Suprapubic skin (tissue), 4 donors: ENCODE results near the gene HOXC9. TPM values are rescaled to one million over a fixed set of nuclear protein-coding genes. Genes with fewer than 3 reads are reported as not detected.

Experiments used
- DNase-seq, 2 donors: peaks; one replicate each; pipeline ENCODE4 v3.0.0-alpha.2; 2019; ENCODE audit warnings: low spot score in 2 of 2
- H3K27ac ChIP-seq: fragments of 200-600 bp; sonication (generic); one replicate; pipeline ENCODE4 v1.5.1; 2019
- H3K27me3 ChIP-seq: fragments of 200-600 bp; sonication (generic); one replicate; pipeline ENCODE4 v1.5.1; 2019
- H3K36me3 ChIP-seq: fragments of 200-600 bp; sonication (generic); one replicate; pipeline ENCODE4 v1.5.1; 2019
- H3K4me1 ChIP-seq: fragments of 200-600 bp; sonication (generic); one replicate; pipeline ENCODE4 v1.5.1; 2019
- H3K4me3 ChIP-seq: fragments of 200-600 bp; sonication (generic); one replicate; pipeline ENCODE4 v1.5.1; 2019; ENCODE audit warnings: mild to moderate bottlenecking
- H3K9me3 ChIP-seq: fragments of 200-600 bp; sonication (generic); one replicate; pipeline ENCODE4 v1.5.1; 2019
- CTCF ChIP-seq, 2 donors: fragments of 200-600 bp in 1 of 2; fragments of 450-650 bp in 1 of 2; sonication (generic) in 1 of 2; IDR thresholded peaks; one replicate each; pipeline ENCODE4 v1.5.1; 2016 to 2019; ENCODE audit warnings: antibody characterized with exemption in 2 of 2, mild to moderate bottlenecking in 1 of 2, moderate library complexity in 1 of 2
- EP300 ChIP-seq: sonication (generic); formaldehyde crosslinking; IDR thresholded peaks from one replicate; pipeline ENCODE4 v1.6.1; 2017; ENCODE audit warnings: antibody characterized with exemption
- POLR2A ChIP-seq, 2 donors: fragments of 450-650 bp; IDR thresholded peaks; one replicate each; pipeline ENCODE4 v1.6.1; 2017; ENCODE audit warnings: antibody characterized with exemption in 2 of 2, mild to moderate bottlenecking in 2 of 2, moderate library complexity in 2 of 2
- POLR2AphosphoS5 ChIP-seq, 3 donors: sonication (generic); formaldehyde crosslinking; IDR thresholded peaks; one replicate each; pipeline ENCODE4 v1.6.1; 2017; ENCODE audit warnings: antibody characterized with exemption in 3 of 3
- WGBS: methylation state at CpG from one replicate; pipeline ENCODE4 v1.1.5; 2018; 5-methylcytosine and 5-hydroxymethylcytosine counted together
- total RNA-seq, 4 donors: library from RNA; depleted of rRNA; stranded (reverse); fragments of >200 nt; gene quantifications; one replicate each; pipeline ENCODE4 v1.1.0, GENCODE V29; 2016

The HOXC9 gene
- total RNA-seq, 4 donors from 2014 or later, result 4.9 to 12.2 (median 6.1) TPM

DNA sequence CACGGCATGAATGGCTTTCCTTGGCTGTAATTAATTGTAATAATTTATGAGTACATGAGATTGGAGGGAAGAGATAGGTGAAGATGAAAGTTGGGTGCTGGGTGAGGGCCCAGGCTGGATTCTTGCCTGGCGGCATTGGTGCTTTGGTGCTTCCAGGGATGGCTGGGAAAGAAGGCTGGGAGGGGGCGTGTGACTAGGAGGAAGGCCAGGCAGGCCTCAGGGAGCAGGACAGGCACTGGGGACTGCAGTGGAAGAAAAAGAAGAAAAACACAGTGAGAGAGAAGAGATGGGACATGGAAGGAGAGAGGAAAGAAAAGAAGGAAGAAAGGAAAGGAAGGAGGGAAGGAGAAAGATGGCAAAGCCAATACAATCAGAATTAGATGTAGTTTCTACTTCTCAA is 3.7 kb downstream of the HOXC9 start:
- Histone ChIP-seq H3K27me3 (peaks cover 16% of the 10 kb centered on the region), H3K9me3 (no peaks in the 10 kb centered on the region), H3K4me3 (peak overlapping the region; percentile 67), H3K4me1 (peaks cover 60% of the 10 kb centered on the region), H3K27ac (peak overlapping the region; percentile 98), H3K36me3 (no peaks in the 10 kb centered on the region)
- DNase-seq, result no peak
- no peak for TF ChIP-seq EP300
- TF ChIP-seq POLR2AphosphoS5 (IDR thresholded peaks at IDR 0.05), result no peak
- no peak for TF ChIP-seq POLR2A (IDR thresholded peaks at IDR 0.05)
- TF ChIP-seq CTCF (IDR thresholded peaks at IDR 0.05), result no peak
- WGBS, result 14% methylated on average over 3 of the region's 3 CpGs

GRCh38 chr12:54004063-54004840 is 4.3 kb downstream of the HOXC9 start:
- peak overlapping the region; percentile 98 for H3K27ac ChIP-seq
- no peak for DNase-seq
- H3K27me3 ChIP-seq, result peaks cover 16% of the 10 kb centered on the region
- WGBS, result 53% methylated on average over 20 of the region's 20 CpGs
- TF ChIP-seq POLR2A (IDR thresholded peaks at IDR 0.05), result no peak
- TF ChIP-seq POLR2AphosphoS5 (IDR thresholded peaks at IDR 0.05), result no peak
- no peak for TF ChIP-seq CTCF (IDR thresholded peaks at IDR 0.05)
- no peak for TF ChIP-seq EP300
- peaks cover 56% of the 10 kb centered on the region for H3K4me1 ChIP-seq
- H3K36me3 ChIP-seq, result no peaks in the 10 kb centered on the region
- H3K9me3 ChIP-seq, result no peaks in the 10 kb centered on the region
- H3K4me3 ChIP-seq, result peak overlapping the region; percentile 67

GRCh38 chr12:54004841-54005530 is 5.0 kb downstream of the HOXC9 start:
- peaks cover 61% of the 10 kb centered on the region for H3K4me1 ChIP-seq
- TF ChIP-seq CTCF (IDR thresholded peaks at IDR 0.05) (no peak), POLR2AphosphoS5 (IDR thresholded peaks at IDR 0.05) (peak in 1 of 3 donors; percentile 37)
- DNase-seq, result peak in 1 of 2 donors; percentile 82
- peak overlapping the region; percentile 67 for H3K4me3 ChIP-seq
- 39% methylated on average over 29 of the region's 31 CpGs for WGBS
- peak overlapping the region; percentile 98 for H3K27ac ChIP-seq
- no peaks in the 10 kb centered on the region for H3K9me3 ChIP-seq
- H3K27me3 ChIP-seq, result peaks cover 16% of the 10 kb centered on the region
- H3K36me3 ChIP-seq, result no peaks in the 10 kb centered on the region

DNA sequence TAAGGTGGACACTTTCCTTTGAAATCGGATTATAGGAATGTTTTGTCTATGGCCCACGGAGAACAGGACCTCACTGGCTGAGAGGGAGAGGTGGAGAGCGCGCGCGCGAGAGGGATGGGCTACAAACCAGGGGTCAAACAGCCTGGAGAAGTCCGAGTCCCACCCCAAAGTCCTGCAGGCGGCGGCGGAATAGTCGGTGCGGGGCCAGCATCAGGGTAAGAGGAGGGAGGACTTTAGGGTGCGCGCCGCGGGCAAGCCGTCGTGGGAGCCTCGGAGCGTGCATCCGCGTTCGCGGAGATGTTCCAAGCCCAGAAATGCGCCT is 5.5 kb downstream of the HOXC9 start:
- Histone ChIP-seq H3K4me3 (peak overlapping the region; percentile 67), H3K36me3 (no peaks in the 10 kb centered on the region), H3K27me3 (peaks cover 14% of the 10 kb centered on the region), H3K4me1 (peaks cover 66% of the 10 kb centered on the region), H3K27ac (peak overlapping the region; percentile 98), H3K9me3 (no peaks in the 10 kb centered on the region)
- WGBS, result 48% methylated on average over 26 of the region's 26 CpGs
- DNase-seq, result no peak
- no peak for TF ChIP-seq CTCF (IDR thresholded peaks at IDR 0.05)
- TF ChIP-seq EP300, result no peak

- Histone ChIP-seq H3K27ac (peak overlapping the region; percentile 98), H3K36me3 (no peaks in the 10 kb centered on the region), H3K9me3 (no peaks in the 10 kb centered on the region), H3K4me3 (peak overlapping the region; percentile 67), H3K4me1 (peaks cover 64% of the 10 kb centered on the region), H3K27me3 (peaks cover 12% of the 10 kb centered on the region)
- WGBS, result 10% methylated on average over 39 of the region's 39 CpGs
- TF ChIP-seq CTCF (IDR thresholded peaks at IDR 0.05) (peak; percentile 86 to 90), POLR2A (IDR thresholded peaks at IDR 0.05) (no peak), POLR2AphosphoS5 (IDR thresholded peaks at IDR 0.05) (peak in 2 of 3 donors; percentile 45 to 55)
- DNase-seq, result peak; percentile 96 to 97
Observed at GRCh38 chr12:54005853-54006558, 6.0 kb downstream of the HOXC9 start.
